Muscle layer of duodenum (tissue), 2 donors: ENCODE data around the gene PGM3.

Source experiments
- H3K27ac ChIP-seq: one replicate; pipeline ENCODE4 v1.7.0; 2013; ENCODE audit warnings: mild to moderate bottlenecking, low read length
- H3K27me3 ChIP-seq: one replicate; pipeline ENCODE4 v1.7.0; 2013; ENCODE audit warnings: low read depth, mild to moderate bottlenecking, control low read depth, low read length
- H3K36me3 ChIP-seq, 2 donors: one replicate each; pipeline ENCODE4 v1.7.0; 2013; ENCODE audit warnings: low read length in 2 of 2, control low read depth in 1 of 2, mild to moderate bottlenecking in 1 of 2; ENCODE audit not compliant: insufficient read depth in 2 of 2, control insufficient read depth in 1 of 2
- H3K4me1 ChIP-seq, 2 donors: one replicate each; pipeline ENCODE4 v1.7.0; 2013; ENCODE audit warnings: low read length in 2 of 2, mild to moderate bottlenecking in 2 of 2, control low read depth in 1 of 2, moderate library complexity in 1 of 2; ENCODE audit not compliant: insufficient read depth in 2 of 2, control insufficient read depth in 1 of 2
- H3K4me3 ChIP-seq, 2 donors: one replicate each; pipeline ENCODE4 v1.7.0; 2013; ENCODE audit warnings: low read length in 2 of 2, low read depth in 1 of 2, mild to moderate bottlenecking in 1 of 2
- H3K9me3 ChIP-seq, 2 donors: one replicate each; pipeline ENCODE4 v1.7.0; 2013; ENCODE audit warnings: low read length in 2 of 2, control low read depth in 1 of 2, mild to moderate bottlenecking in 1 of 2; ENCODE audit not compliant: control insufficient read depth in 1 of 2
- donor health status: healthy.

The PGM3 gene

GRCh38 chr6:83180426-83180950, 12.6 kb downstream of the PGM3 start:
- Histone ChIP-seq H3K27me3 (no peaks in the 10 kb centered on the region), H3K36me3 (peaks cover 37 to 52% of the 10 kb centered on the region in 2 donors), H3K4me1 (no peaks in the 10 kb centered on the region), H3K9me3 (no peaks in the 10 kb centered on the region), H3K27ac (no peak overlapping the region), H3K4me3 (no peak overlapping the region)

DNA sequence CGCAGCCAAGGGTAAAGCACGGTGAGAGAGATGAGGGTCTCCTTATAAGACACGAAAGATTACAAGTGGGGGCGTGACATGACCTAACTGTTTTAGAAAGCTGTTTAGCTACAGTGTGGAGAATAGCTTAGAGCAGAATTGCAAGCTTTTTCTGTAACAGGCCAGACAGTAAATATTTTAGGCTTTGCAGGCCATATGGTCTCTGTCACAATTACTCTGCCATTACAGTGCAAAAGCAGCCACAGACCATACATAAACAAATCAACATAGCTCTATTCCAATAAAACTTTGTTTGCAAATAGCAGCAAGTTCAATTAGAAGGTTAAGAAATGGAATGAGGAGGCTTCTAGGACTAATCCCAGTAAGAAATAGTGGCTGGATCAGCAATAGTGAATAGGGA, 16.8 kb downstream of the PGM3 start:
- Histone ChIP-seq H3K36me3 (peaks cover 38 to 42% of the 10 kb centered on the region in 2 donors), H3K27ac (no peak overlapping the region), H3K4me3 (no peak overlapping the region), H3K27me3 (no peaks in the 10 kb centered on the region), H3K9me3 (no peaks in the 10 kb centered on the region), H3K4me1 (no peaks in the 10 kb centered on the region)

- Histone ChIP-seq H3K36me3 (peaks cover 72 to 80% of the 10 kb centered on the region in 2 donors), H3K4me1 (no peaks in the 10 kb centered on the region), H3K27ac (no peak overlapping the region), H3K27me3 (no peaks in the 10 kb centered on the region), H3K9me3 (no peaks in the 10 kb centered on the region), H3K4me3 (no peak overlapping the region)
Observed at GRCh38 chr6:83169511-83169910, 23.6 kb downstream of the PGM3 start.

DNA sequence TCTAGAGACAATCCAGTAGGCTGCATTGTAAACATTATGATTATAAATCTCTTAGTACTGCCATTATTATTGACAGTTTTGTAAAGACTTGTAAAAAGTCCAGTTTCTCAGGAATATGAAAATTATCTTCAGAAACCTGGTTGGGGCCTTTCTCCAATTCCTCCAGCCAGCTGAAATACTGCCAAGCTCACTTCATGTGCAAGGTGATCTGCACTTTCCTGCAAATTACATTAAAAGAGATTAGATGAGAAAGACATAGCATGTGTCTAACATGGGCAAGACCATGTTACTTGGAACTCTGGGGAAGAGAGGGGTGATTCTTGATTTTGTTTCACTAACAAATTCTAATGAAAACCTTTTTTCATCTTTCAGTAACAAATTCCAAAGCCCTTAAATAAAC, 24.0 kb downstream of the PGM3 start:
- H3K9me3 ChIP-seq: no peaks in the 10 kb centered on the region
- H3K36me3 ChIP-seq: peaks cover 72 to 84% of the 10 kb centered on the region in 2 donors
- H3K27ac ChIP-seq: no peak overlapping the region
- no peaks in the 10 kb centered on the region for H3K27me3 ChIP-seq
- H3K4me1 ChIP-seq: no peaks in the 10 kb centered on the region
- no peak overlapping the region for H3K4me3 ChIP-seq

GRCh38 chr6:83168556-83168955, 24.5 kb downstream of the PGM3 start:
- Histone ChIP-seq H3K4me1 (no peaks in the 10 kb centered on the region), H3K36me3 (peaks cover 77 to 87% of the 10 kb centered on the region in 2 donors), H3K27me3 (no peaks in the 10 kb centered on the region), H3K27ac (no peak overlapping the region), H3K9me3 (no peaks in the 10 kb centered on the region), H3K4me3 (no peak overlapping the region)

DNA sequence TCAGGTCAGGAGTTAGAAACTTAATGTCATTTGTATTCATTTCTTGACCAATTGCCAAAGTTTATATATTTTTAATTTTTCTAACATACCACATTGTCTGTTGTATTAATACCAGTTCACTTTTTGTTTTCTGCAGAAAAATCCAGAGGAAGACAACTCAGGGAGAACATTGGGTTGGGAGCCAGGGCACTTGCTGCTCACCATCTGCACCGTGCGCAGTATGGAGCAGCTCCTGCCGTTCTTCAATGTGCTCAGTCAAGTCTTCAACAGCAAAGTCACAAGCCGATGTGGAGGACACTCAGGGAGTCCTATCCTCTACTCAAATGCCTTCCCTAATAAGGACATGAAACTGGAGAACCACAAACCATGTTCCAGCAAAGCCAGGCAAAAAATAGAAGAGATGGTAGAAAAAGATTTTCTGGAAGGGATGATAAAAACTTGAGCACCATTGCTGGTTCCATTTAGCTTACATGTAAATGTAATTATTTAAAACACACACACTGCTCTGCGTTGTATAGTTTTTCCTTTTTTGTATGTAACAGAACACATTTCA, 25.3 kb downstream of the PGM3 start:
- Histone ChIP-seq H3K36me3 (peaks cover 73 to 84% of the 10 kb centered on the region in 2 donors), H3K27ac (no peak overlapping the region), H3K9me3 (no peaks in the 10 kb centered on the region), H3K4me3 (no peak overlapping the region), H3K27me3 (no peaks in the 10 kb centered on the region), H3K4me1 (no peaks in the 10 kb centered on the region)

- no peak overlapping the region for H3K4me3 ChIP-seq
- no peak overlapping the region for H3K27ac ChIP-seq
- no peaks in the 10 kb centered on the region for H3K9me3 ChIP-seq
- no peaks in the 10 kb centered on the region for H3K27me3 ChIP-seq
- H3K4me1 ChIP-seq: no peaks in the 10 kb centered on the region
- H3K36me3 ChIP-seq: peaks cover 50 to 56% of the 10 kb centered on the region in 2 donors
Observed at GRCh38 chr6:83160167-83160566, 32.9 kb downstream of the PGM3 start.

DNA sequence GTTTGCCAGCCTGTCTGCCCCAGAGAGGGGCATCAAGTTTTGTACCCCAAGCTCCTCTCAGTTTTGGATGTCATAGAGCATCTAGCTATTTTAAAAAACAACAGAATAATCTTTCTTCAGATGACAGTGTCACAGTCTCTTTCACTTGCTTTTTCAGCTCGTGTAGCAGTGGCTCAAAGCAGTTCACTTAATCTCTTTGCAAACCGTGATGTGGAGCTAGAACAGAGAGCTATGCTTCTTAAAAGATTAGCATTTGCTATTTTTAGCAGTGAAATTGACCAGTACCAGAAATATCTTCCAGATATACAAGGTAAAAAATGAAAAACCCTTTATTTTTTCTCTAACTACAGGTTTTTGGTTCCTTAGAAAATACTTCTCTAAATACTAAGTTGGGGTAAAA, 37.3 kb downstream of the PGM3 start:
- Histone ChIP-seq H3K4me1 (no peaks in the 10 kb centered on the region), H3K36me3 (peaks cover 53 to 55% of the 10 kb centered on the region in 2 donors), H3K9me3 (no peaks in the 10 kb centered on the region), H3K27me3 (no peaks in the 10 kb centered on the region), H3K4me3 (no peak overlapping the region), H3K27ac (no peak overlapping the region)

DNA sequence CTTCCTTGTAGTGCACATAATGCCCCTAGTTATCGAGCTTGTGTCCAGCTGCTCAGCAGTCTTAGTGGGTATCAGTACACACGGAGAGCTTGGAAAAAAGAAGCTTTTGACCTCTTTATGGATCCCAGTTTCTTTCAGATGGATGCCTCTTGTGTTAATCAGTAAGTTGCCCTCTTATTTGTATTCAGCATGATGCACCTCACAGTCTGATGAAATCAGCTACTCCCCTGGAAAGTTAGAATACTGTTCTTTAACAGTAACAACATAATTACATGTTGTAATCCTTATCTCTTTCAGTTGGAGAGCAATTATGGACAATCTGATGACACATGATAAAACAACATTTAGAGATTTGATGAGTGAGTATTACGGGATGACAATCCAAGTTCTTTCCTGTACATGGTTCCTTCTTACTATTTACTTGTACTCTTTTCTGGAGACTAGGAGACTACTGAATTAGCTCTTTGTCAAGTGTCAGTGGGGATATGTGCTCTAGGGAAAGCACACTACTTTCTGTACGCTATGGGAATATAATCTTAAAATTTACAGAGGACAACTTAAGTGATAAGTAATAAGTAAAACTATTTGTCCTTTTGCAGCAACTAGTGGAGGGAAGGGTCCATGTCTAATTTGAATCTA, 39.1 kb downstream of the PGM3 start:
- H3K36me3 ChIP-seq: peaks cover 44 to 49% of the 10 kb centered on the region in 2 donors
- H3K4me1 ChIP-seq: no peaks in the 10 kb centered on the region
- H3K27ac ChIP-seq: no peak overlapping the region
- no peak overlapping the region for H3K4me3 ChIP-seq
- no peaks in the 10 kb centered on the region for H3K9me3 ChIP-seq
- H3K27me3 ChIP-seq: no peaks in the 10 kb centered on the region

DNA sequence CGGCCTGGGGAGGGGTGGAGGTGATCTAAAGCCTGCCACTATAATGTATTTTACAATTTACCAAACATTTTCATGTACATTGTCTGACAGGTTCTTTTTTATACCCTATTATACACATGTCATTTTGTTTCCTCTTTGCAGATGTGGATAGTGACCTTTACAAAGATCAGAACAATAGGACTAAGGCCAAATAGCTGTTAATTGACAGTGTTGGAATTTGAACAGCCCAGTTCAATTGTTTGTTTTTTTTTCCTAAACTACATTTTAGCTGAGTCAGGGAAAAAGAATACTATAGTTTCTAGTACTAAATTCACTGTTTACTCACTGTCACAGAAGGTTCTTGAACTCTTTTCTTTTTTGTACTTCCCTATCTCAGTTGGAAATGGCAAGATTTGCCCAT, 40.2 kb downstream of the PGM3 start:
- H3K4me1 ChIP-seq: no peaks in the 10 kb centered on the region
- H3K36me3 ChIP-seq: peaks cover 48 to 50% of the 10 kb centered on the region in 2 donors
- no peak overlapping the region for H3K4me3 ChIP-seq
- H3K27ac ChIP-seq: no peak overlapping the region
- H3K9me3 ChIP-seq: no peaks in the 10 kb centered on the region
- H3K27me3 ChIP-seq: no peaks in the 10 kb centered on the region

GRCh38 chr6:83151114-83151513, 42.0 kb downstream of the PGM3 start:
- Histone ChIP-seq H3K27me3 (no peaks in the 10 kb centered on the region), H3K27ac (no peak overlapping the region), H3K4me1 (no peaks in the 10 kb centered on the region), H3K4me3 (no peak overlapping the region), H3K36me3 (peaks cover 39 to 51% of the 10 kb centered on the region in 2 donors), H3K9me3 (no peaks in the 10 kb centered on the region)

- no peaks in the 10 kb centered on the region for H3K27me3 ChIP-seq
- H3K36me3 ChIP-seq: peaks cover 41 to 58% of the 10 kb centered on the region in 2 donors
- no peak overlapping the region for H3K27ac ChIP-seq
- H3K9me3 ChIP-seq: no peaks in the 10 kb centered on the region
- no peaks in the 10 kb centered on the region for H3K4me1 ChIP-seq
- no peak overlapping the region for H3K4me3 ChIP-seq
Observed at GRCh38 chr6:83138758-83139157, 54.3 kb downstream of the PGM3 start.
